HepG2 (cell line): Measurements from ENCODE around the gene VTN. TPM values are rescaled to one million over a fixed set of nuclear protein-coding genes. Genes with fewer than 3 reads are reported as not detected.
A peak's percentile ranks its signal among the peaks of the same experiment; 100 is the strongest.

ENCODE experiments used
- FOXA3 ChIP-seq: IDR thresholded peaks from 2 replicates; pipeline ENCODE4 v1.6.1; 2016; ENCODE audit warnings: missing genetic modification reagents, missing compliant biosample characterization
- FOXO4 ChIP-seq: sonication (generic); formaldehyde crosslinking; conservative IDR thresholded peaks from 2 replicates; pipeline ENCODE4 v1.8.1; 2023; ENCODE audit warnings: missing genetic modification reagents
- HES4 ChIP-seq: sonication (generic); formaldehyde crosslinking; IDR thresholded peaks from 2 replicates; pipeline ENCODE4 v1.9.0; 2021; ENCODE audit warnings: mild to moderate bottlenecking, missing genetic modification reagents, borderline replicate concordance
- HIC2 ChIP-seq: sonication (generic); formaldehyde crosslinking; IDR thresholded peaks from 2 replicates; pipeline ENCODE4 v1.9.0; 2022; ENCODE audit warnings: low read depth, missing genetic modification reagents
- HIVEP1 ChIP-seq: sonication (generic); formaldehyde crosslinking; IDR thresholded peaks from 2 replicates; pipeline ENCODE4 v1.4.0; 2020; ENCODE audit warnings: mild to moderate bottlenecking, missing genetic modification reagents
- HOXA3 ChIP-seq: sonication (generic); formaldehyde crosslinking; IDR thresholded peaks from 2 replicates; pipeline ENCODE4 v1.5.0; 2020; ENCODE audit warnings: missing genetic modification reagents
- IRF1 ChIP-seq: sonication (generic); formaldehyde crosslinking; IDR thresholded peaks from 2 replicates; pipeline ENCODE4 v1.4.0; 2020; ENCODE audit warnings: low read depth, mild to moderate bottlenecking, missing genetic modification reagents
- MED1 ChIP-seq: sonication (generic); formaldehyde crosslinking; IDR thresholded peaks from 2 replicates; pipeline ENCODE4 v1.4.0; 2020; ENCODE audit warnings: missing genetic modification reagents
- TBP ChIP-seq: sonication (generic); formaldehyde crosslinking; IDR thresholded peaks from 2 replicates; pipeline ENCODE4 v1.5.0; 2020; ENCODE audit warnings: missing genetic modification reagents
- THYN1 ChIP-seq: sonication (generic); formaldehyde crosslinking; IDR thresholded peaks from 2 replicates; pipeline ENCODE4 v1.8.1; 2023; ENCODE audit warnings: low read depth, mild to moderate bottlenecking, moderate library complexity, missing genetic modification reagents, borderline replicate concordance
- ZNF180 ChIP-seq: sonication (generic); formaldehyde crosslinking; IDR thresholded peaks from 2 replicates; pipeline ENCODE4 v1.4.0; 2020; ENCODE audit warnings: low read depth, missing genetic modification reagents, borderline replicate concordance
- ZNF30 ChIP-seq: sonication (generic); formaldehyde crosslinking; IDR thresholded peaks from 2 replicates; pipeline ENCODE4 v1.5.0; 2020; ENCODE audit warnings: mild to moderate bottlenecking, missing genetic modification reagents
- ZNF407 ChIP-seq: sonication (generic); formaldehyde crosslinking; IDR thresholded peaks from one replicate; pipeline ENCODE4 v1.5.1; 2020; ENCODE audit warnings: mild to moderate bottlenecking, missing genetic modification reagents; ENCODE audit errors: not compliant biosample characterization
- ZNF564 ChIP-seq: sonication (generic); formaldehyde crosslinking; IDR thresholded peaks from 2 replicates; pipeline ENCODE4 v1.8.1; 2023; ENCODE audit warnings: mild to moderate bottlenecking, missing genetic modification reagents
- ZNF570 ChIP-seq: sonication (generic); formaldehyde crosslinking; IDR thresholded peaks from 2 replicates; pipeline ENCODE4 v1.4.0; 2020; ENCODE audit warnings: mild to moderate bottlenecking, missing genetic modification reagents, borderline replicate concordance
- ZNF737 ChIP-seq: sonication (generic); formaldehyde crosslinking; IDR thresholded peaks from 2 replicates; pipeline ENCODE4 v1.5.0; 2020; ENCODE audit warnings: missing genetic modification reagents, mild to moderate bottlenecking, borderline replicate concordance
- ZNF776 ChIP-seq: sonication (generic); formaldehyde crosslinking; IDR thresholded peaks from 2 replicates; pipeline ENCODE4 v1.4.0; 2020; ENCODE audit warnings: mild to moderate bottlenecking, missing genetic modification reagents
- ZNF777 ChIP-seq: sonication (generic); formaldehyde crosslinking; IDR thresholded peaks from 2 replicates; pipeline ENCODE4 v1.4.0; 2020; ENCODE audit warnings: missing genetic modification reagents
- polyA plus RNA-seq, 8 experiments: library from polyadenylated mRNA; depleted of rRNA in 3 of 8; stranded (reverse) in 7 of 8; unstranded in 1 of 8; fragments of >200 nt; fragmentation: Illumina TruSeq in 4 of 8; extraction: Trizol in 4 of 8; gene quantifications; 2 replicates each; pipeline versions ENCODE4 v1.2.1 to v1.2.3, GENCODE V29; 2011 to 2016; ENCODE audit warnings: low read depth in 4 of 8, missing spikeins in 1 of 8, mixed read lengths in 1 of 8; ENCODE audit not compliant: insufficient read depth in 1 of 8
- total RNA-seq, 5 experiments: library from RNA; depleted of rRNA; stranded (reverse); fragments of >200 nt; fragmentation: Illumina TruSeq; extraction: Trizol; gene quantifications; 2 replicates each; pipeline ENCODE4 v1.2.3, GENCODE V29; 2016; ENCODE audit warnings: low read depth in 1 of 5

Gene VTN
- total and polyA plus RNA-seq, 2 of the 13 experiments (the other 11 are each of a cell fraction or from before 2014, with no cell fraction given), result 108 to 131 TPM

GRCh38 chr17:28370035-28370743 lies at the start of gene VTN (continued):
- no peak for TF ChIP-seq IRF1 (CRISPR knock-in tag)
- peak; percentile 95 for TF ChIP-seq HIC2
- no peak for TF ChIP-seq ZNF30 (CRISPR knock-in tag)
- TF ChIP-seq FOXA3 (CRISPR knock-in tag), result peak; percentile 78
- peak; percentile 52 for TF ChIP-seq ZNF776 (CRISPR knock-in tag)
- no peak for TF ChIP-seq ZNF570 (CRISPR knock-in tag)
- TF ChIP-seq MED1 (CRISPR knock-in tag), result peak; percentile 94
- TF ChIP-seq FOXO4 (CRISPR knock-in tag), result no peak
- peak; percentile 95 for TF ChIP-seq HOXA3 (CRISPR knock-in tag)
- TF ChIP-seq THYN1 (CRISPR knock-in tag), result no peak
- no peak for TF ChIP-seq ZNF737 (CRISPR knock-in tag)
- no peak for TF ChIP-seq TBP
- TF ChIP-seq HES4 (CRISPR knock-in tag), result no peak
- TF ChIP-seq ZNF777, result peak; percentile 50
- no peak for TF ChIP-seq ZNF407 (CRISPR knock-in tag)
- peak; percentile 76; the same call in 1 of the 2 replicates for TF ChIP-seq HIVEP1 (CRISPR knock-in tag)
- TF ChIP-seq ZNF564 (CRISPR knock-in tag), result no peak
- no peak for TF ChIP-seq ZNF180
